MM.1S (cell line): Measurements from ENCODE around the gene SAMD7.

Experiments used
- DNase-seq: peaks from one replicate; pipeline ENCODE4 v3.0.0-alpha.2; 2015
- H2AFZ ChIP-seq: fragments of 300-600 bp; sonication (generic); 2 replicates; pipeline ENCODE4 v1.6.0; 2016; ENCODE audit warnings: antibody characterized with exemption, low read length
- H3F3A ChIP-seq: fragments of 300-600 bp; sonication (generic); 2 replicates; pipeline ENCODE4 v1.6.1; 2016; ENCODE audit warnings: mild to moderate bottlenecking, antibody characterized with exemption, low read length, moderate library complexity, mixed read lengths; ENCODE audit not compliant: insufficient read depth
- H3K27ac ChIP-seq: fragments of 300-600 bp; sonication (generic); 2 replicates; pipeline ENCODE4 v1.5.1; 2016; ENCODE audit warnings: mild to moderate bottlenecking, low read length
- H3K27me3 ChIP-seq: fragments of 300-600 bp; sonication (generic); replicated peaks from 2 replicates; pipeline ENCODE4 v1.6.0; 2016; ENCODE audit warnings: low read length; ENCODE audit not compliant: insufficient read depth
- H3K36me3 ChIP-seq: fragments of 300-600 bp; sonication (generic); replicated peaks from 2 replicates; pipeline ENCODE4 v1.6.1; 2016; ENCODE audit warnings: mild to moderate bottlenecking, low read length, mixed read lengths; ENCODE audit not compliant: insufficient read depth
- H3K4me1 ChIP-seq: fragments of 300-600 bp; sonication (generic); 2 replicates; pipeline ENCODE4 v1.6.1; 2016; ENCODE audit warnings: low read length, mixed read lengths
- H3K4me2 ChIP-seq: fragments of 300-600 bp; sonication (generic); 2 replicates; pipeline ENCODE4 v1.6.0; 2016; ENCODE audit warnings: low read depth, low read length
- H3K4me3 ChIP-seq: fragments of 300-600 bp; sonication (generic); 2 replicates; pipeline ENCODE4 v1.5.1; 2016; ENCODE audit warnings: low read length, mixed read lengths
- H3K79me2 ChIP-seq: fragments of 300-600 bp; sonication (generic); 2 replicates; pipeline ENCODE4 v1.6.1; 2016; ENCODE audit warnings: mixed run types, low read length, mixed read lengths
- H3K9ac ChIP-seq: fragments of 300-600 bp; sonication (generic); 2 replicates; pipeline ENCODE4 v1.6.1; 2016; ENCODE audit warnings: low read length, mixed read lengths
- H3K9me2 ChIP-seq: fragments of 300-600 bp; sonication (generic); replicated peaks from 2 replicates; pipeline ENCODE4 v1.6.1; 2016; ENCODE audit warnings: mild to moderate bottlenecking, low read length, mixed read lengths; ENCODE audit not compliant: insufficient read depth
- H3K9me3 ChIP-seq: fragments of 300-600 bp; sonication (generic); replicated peaks from 2 replicates; pipeline ENCODE4 v1.6.1; 2016; ENCODE audit warnings: mild to moderate bottlenecking, low read length, mixed read lengths; ENCODE audit not compliant: insufficient read depth
- H4K20me1 ChIP-seq: fragments of 300-600 bp; sonication (generic); 2 replicates; pipeline ENCODE4 v1.6.1; 2016; ENCODE audit warnings: mild to moderate bottlenecking, low read length, moderate library complexity, mixed read lengths; ENCODE audit not compliant: insufficient read depth
- CTCF ChIP-seq: fragments of 300-600 bp; sonication (generic); IDR thresholded peaks from 2 replicates; pipeline ENCODE4 v1.5.1; 2016; ENCODE audit warnings: antibody characterized with exemption, low read length, mixed read lengths
- EZH2 ChIP-seq: fragments of 300-600 bp; sonication (generic); optimal IDR thresholded peaks from 2 replicates; pipeline ENCODE3; 2017; ENCODE audit warnings: low read depth, mild to moderate bottlenecking, antibody characterized with exemption, low read length, mixed read lengths
- EZH2phosphoT487 ChIP-seq: fragments of 300-600 bp; sonication (generic); IDR thresholded peaks from 2 replicates; pipeline ENCODE4 v1.6.1; 2018; ENCODE audit warnings: antibody characterized with exemption, low read length

Gene SAMD7

GRCh38 chr3:169907476-169907875 lies 3.9 kb upstream of the SAMD7 start:
- Histone ChIP-seq H3F3A (no peaks in the 10 kb centered on the region), H3K9me2 (no peaks in the 10 kb centered on the region), H4K20me1 (no peaks in the 10 kb centered on the region), H3K9me3 (no peaks in the 10 kb centered on the region), H3K27me3 (no peaks in the 10 kb centered on the region), H3K9ac (no peak overlapping the region), H3K4me2 (no peak overlapping the region), H3K4me3 (no peak overlapping the region), H3K36me3 (no peaks in the 10 kb centered on the region), H3K4me1 (no peaks in the 10 kb centered on the region), H3K27ac (no peak overlapping the region), H3K79me2 (no peaks in the 10 kb centered on the region), H2AFZ (no peak overlapping the region)
- DNase-seq = no peak
- TF ChIP-seq EZH2 (no peak), CTCF (no peak), EZH2phosphoT487 (no peak)

GRCh38 chr3:169907944-169908343 lies 3.4 kb upstream of the SAMD7 start:
- Histone ChIP-seq H3K4me1 (no peaks in the 10 kb centered on the region), H3K27me3 (no peaks in the 10 kb centered on the region), H3K36me3 (no peaks in the 10 kb centered on the region), H3K9ac (no peak overlapping the region), H3K9me2 (no peaks in the 10 kb centered on the region), H3K4me2 (no peak overlapping the region), H3F3A (no peaks in the 10 kb centered on the region), H2AFZ (no peak overlapping the region), H3K79me2 (no peaks in the 10 kb centered on the region), H3K4me3 (no peak overlapping the region), H3K27ac (no peak overlapping the region), H3K9me3 (no peaks in the 10 kb centered on the region), H4K20me1 (no peaks in the 10 kb centered on the region)
- no peak for TF ChIP-seq CTCF
- no peak for TF ChIP-seq EZH2
- DNase-seq = no peak

- Histone ChIP-seq H3K9me2 (no peaks in the 10 kb centered on the region), H3K9ac (no peak overlapping the region), H3K4me3 (no peak overlapping the region), H2AFZ (no peak overlapping the region), H4K20me1 (no peaks in the 10 kb centered on the region), H3K36me3 (no peaks in the 10 kb centered on the region), H3K27ac (no peak overlapping the region), H3K27me3 (no peaks in the 10 kb centered on the region), H3K4me2 (no peak overlapping the region), H3K4me1 (no peaks in the 10 kb centered on the region), H3K9me3 (no peaks in the 10 kb centered on the region), H3F3A (no peaks in the 10 kb centered on the region), H3K79me2 (no peaks in the 10 kb centered on the region)
- no peak for DNase-seq
- no peak for TF ChIP-seq CTCF
Observed at GRCh38 chr3:169913323-169913722, 2.0 kb downstream of the SAMD7 start.

GRCh38 chr3:169914321-169914720 lies 2.9 kb downstream of the SAMD7 start:
- H3K36me3 ChIP-seq = no peaks in the 10 kb centered on the region
- no peak overlapping the region for H3K27ac ChIP-seq
- H3K79me2 ChIP-seq = no peaks in the 10 kb centered on the region
- TF ChIP-seq CTCF (no peak), EZH2 (no peak), EZH2phosphoT487 (no peak)
- H3K9ac ChIP-seq = no peak overlapping the region
- H3K9me2 ChIP-seq = no peaks in the 10 kb centered on the region
- H3K9me3 ChIP-seq = no peaks in the 10 kb centered on the region
- no peak overlapping the region for H2AFZ ChIP-seq
- H3K4me2 ChIP-seq = no peak overlapping the region
- no peaks in the 10 kb centered on the region for H3K27me3 ChIP-seq
- no peaks in the 10 kb centered on the region for H3F3A ChIP-seq
- no peak overlapping the region for H3K4me3 ChIP-seq
- H3K4me1 ChIP-seq = no peaks in the 10 kb centered on the region
- no peak for DNase-seq
- no peaks in the 10 kb centered on the region for H4K20me1 ChIP-seq
